NCI-H146 (cell line): ENCODE results near the gene CRIM1.

Source experiments
- DNase-seq: peaks from one replicate; lab custom pipeline; 2025; lab: John Stamatoyannopoulos, UW

CRIM1 gene

DNA sequence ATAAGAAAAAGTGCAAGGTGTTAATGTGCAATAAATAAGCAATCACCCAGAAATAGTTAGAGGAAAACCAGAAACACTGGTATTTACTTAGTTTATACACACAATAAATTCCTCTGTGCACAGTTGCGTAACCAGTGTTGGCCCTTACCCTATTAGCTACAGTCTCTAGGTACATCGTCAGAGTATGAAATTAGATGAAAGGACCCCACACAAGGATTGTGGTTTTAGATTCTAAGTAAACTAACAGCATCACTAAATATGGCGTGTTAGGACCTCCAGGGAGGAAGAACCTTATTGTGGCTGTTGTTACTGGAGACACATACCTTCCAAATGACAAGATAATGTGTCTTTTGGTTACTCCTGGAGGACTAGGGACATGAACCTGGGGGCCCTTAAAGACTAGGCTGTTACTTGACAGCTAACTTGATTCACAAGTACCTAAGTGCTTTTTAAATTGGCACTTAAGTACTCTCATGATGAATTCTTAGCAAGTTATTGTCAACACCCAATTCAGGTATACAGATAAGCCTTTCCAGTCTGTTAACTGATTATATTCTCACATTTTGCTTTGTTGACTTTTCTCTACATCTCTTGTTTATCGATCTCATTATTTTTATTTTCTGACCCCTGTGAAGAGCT, 127.1 kb downstream of the CRIM1 start:
- no peak for DNase-seq

DNA sequence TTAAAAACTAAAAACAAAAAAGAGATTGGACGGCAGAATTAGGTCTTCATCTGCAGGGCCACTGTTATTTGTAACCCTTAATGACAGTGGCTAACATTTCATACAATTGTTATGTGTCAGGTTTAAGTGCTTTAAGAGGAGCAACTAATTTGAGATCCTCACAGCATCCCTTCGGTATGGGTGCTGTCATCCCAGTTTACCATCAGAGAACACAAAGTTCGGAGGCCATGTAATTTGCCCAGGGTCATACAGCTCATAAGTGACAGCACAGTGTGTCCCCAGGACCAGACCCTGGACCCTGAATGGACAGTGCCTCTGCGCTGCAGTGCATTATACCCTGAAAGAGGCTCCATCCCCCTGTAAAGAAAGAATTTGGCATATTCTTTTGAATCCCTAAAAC, 127.7 kb downstream of the CRIM1 start:
- DNase-seq, result no peak

DNA sequence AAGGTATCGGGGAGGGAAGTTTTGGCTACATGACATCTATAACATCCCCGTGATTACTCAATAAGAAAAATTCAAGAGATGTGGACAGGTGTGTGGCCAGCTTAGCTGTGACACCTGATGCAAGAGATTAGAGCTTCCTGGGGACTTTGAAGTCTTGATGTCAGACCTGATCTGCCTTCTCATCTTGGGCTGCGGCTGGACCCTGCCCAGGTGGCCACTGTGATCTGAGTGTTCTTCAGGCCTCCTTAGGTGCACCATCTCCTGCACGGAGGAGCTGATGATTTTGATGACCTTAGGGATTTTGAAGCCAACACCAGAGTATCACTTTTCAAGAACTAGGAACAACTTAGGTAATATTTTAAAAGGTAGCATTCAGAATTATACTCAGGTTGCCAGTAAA, 128.9 kb downstream of the CRIM1 start:
- DNase-seq, result no peak

DNA sequence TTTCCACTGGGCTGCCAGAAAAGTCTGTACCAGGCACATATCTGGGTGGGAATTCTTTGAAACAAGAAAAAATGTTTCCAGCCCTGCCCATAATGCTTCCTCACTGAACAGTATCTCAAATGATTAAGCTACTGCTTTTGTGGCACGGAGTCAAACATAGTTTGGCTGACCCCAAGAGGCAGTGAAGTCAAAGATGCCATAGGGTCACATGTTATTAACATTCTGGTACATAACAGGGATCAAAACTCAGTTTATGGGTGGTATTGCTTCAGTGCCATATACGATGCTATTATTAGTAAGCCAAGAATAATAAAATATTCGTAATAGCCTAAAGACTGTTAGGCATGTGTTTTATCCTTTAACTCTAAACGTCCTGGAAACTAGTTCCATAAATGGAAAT, 129.9 kb downstream of the CRIM1 start:
- no peak for DNase-seq

DNA sequence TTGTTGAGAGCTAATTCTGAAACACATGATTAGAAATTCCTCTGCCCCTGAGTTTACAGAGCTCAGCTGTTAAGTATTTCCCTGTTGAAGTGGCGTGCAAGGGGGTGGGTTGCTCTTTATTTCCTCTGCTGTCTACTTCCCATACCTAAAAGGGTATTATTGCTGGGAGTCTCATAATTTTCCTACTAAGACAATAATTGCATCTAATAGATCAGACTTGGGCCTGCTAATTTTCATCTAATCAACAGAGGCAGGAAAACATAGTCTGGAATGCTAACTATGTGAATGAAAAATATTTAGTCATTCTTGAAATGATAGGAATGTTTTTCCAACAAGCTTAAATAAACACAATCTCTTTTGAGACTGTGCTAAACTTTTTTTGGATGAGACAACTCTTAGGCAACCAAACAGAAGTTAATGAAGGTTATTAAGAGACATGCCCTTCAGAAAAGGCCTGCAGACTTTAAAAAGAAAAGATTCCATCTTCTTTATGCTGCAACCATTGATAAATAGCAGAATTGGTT, 131.0 kb downstream of the CRIM1 start:
- no peak for DNase-seq

DNA sequence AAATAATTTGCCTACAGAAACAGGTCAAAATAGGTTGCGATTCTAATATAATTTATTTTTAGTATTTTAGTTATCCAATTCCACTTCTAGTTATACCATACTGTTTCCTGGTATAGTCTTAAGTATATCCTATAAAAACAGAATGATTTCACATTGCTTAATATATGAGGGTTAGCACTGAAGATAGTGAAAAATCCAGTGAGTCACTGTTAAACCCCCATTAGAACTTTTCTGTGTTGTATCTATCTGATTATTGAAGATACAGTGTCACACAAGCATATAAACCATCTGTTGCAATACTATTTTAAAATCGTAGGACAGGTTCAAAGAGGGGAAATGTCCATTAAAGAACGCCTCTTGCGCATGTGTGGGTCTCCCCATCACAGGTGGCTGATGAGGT, 132.4 kb downstream of the CRIM1 start:
- DNase-seq, result no peak

DNA sequence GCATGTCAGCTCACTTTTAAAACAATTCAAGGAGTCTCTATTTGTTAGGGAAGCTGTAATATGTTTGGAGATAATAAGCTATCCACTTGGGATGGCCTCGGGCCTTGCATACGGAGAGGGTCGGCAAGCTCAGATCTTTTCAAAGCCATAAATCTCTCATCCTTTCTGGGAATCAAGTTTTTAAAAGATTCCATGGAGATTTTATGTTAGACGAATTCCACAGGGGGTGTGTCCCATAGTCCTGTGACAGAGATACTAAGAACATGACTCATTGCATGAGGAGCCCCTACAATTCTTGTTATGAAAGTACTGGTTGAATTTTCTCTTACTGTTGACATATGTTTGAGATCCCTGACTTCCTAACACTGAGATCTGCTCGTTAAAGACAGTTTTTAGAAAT, 133.7 kb downstream of the CRIM1 start:
- DNase-seq, result no peak

DNA sequence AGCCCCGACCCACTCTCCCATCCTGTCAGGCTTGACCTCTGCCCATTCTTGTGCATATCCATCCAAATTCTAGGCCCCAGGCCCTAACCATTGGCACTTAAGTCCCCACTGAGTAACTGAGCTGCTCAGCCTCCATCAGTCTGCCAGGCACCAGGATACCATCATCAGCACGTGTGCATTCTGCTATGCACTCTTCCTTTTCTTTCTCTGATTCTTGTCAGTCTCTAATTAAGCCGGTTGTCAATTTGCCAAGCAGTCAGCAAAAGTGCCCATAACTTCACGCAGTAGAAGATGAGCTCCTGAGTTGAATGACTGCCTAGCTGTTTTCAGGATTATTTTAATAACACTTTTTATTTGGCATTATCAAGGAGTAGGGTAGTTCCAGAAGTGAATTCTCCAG, 135.2 kb downstream of the CRIM1 start:
- DNase-seq, result no peak

DNA sequence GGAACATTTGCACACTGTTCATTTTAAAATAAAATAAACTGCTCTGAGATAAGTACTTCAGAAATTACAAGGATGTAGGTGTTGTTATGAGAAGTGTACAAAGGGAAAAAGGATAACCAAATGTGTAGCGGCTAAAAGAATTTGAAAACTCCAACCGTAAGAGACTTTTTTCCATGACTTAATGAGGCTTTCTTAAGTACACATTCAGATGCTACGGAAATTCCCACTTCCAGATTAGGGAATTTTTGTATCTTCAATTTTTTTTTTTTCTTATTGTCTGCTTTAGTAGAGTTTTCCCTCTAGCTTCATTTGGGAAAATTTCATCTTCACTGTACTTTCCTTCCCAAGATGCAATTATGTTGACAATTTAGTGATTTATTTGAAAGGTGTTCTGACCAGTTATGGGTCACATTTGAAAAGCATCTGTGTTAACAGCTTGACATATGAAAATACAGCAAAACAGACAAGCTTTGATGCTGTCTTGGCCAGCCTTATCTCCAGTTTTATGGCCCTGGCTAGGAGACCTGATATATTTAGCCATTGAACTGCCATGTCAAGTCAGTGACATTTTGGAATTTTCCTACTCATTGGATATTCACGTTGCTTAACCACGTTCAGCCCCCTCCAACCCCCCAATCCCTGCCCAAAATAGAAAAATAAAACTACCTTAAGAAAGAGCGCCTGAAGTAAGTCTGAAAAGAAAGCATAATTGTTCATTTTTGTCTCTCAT, 136.8 kb downstream of the CRIM1 start:
- no peak for DNase-seq

DNA sequence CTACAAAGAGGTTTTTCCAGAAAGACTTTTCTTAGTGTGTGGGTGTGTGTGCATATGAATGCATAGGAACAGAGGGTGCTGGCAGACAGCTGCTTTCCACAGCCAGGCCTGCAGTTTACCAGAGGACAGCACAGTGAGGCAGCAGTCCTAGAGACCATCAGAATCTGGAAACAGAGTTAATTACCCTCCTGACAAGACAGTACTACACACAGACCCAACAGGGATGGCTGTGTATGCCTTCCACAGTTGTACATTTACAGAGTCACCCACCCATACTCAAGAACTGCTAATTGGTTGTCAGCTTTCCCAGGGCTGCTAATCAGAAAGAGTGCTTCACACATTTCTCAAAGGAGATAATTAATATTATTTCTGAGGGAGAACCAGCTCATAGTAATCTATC, 137.7 kb downstream of the CRIM1 start:
- DNase-seq, result no peak

DNA sequence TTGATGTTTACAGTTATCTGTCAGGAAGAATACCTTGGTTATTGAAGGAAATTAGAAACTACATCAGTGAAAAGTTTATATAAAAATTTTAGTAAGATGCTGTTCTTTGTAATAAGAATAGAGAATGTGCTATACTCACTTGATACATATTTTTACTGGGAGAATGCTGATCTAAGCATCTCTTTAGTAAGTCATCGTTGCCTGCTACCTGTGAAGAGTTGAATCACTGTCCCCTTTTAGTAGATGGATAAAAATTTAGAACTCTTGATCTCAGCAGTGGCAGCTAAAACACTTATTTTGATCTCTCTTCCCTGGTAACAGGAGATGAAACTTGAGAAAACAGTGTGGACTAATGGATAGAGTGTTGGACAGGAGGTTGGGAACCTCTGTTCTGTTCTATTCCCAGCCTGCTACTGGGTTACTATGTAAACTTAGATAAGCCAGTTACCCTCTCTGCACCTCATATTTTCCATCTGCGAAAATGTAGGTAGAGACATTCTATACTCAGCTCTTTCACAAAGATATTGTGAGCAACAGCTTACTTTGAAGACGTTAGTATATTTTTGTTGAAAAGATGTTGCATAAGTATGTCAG, 142.1 kb downstream of the CRIM1 start:
- DNase-seq, result no peak

DNA sequence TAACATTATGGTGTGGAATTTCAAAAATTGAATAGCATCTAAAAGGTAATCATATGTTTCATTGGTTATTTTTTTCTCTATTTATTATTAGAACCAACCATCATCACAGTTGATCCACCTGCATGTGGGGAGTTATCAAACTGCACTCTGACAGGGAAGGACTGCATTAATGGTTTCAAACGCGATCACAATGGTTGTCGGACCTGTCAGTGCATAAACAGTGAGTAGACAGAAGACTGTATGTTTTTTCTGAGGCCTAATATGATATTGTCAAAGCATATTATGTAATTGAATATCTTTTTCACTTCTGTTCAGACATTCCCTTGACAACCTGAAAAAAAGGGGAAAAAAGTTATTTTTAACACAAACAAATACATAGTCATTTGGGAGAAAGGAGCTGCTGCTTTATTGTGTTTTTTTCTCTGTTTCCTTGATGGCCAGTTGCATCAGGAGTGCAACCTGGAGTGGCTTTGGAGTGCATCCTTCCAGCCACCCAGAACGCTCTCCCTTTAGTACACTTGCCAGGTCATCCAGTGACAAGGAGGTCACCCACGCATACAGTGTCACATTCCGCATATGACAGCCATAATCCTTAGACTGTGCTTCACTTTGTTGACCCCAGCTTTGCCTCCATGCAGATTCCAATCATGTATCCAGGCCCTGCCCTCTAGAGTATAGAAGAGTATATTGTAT, 143.7 kb downstream of the CRIM1 start:
- DNase-seq, result no peak

DNA sequence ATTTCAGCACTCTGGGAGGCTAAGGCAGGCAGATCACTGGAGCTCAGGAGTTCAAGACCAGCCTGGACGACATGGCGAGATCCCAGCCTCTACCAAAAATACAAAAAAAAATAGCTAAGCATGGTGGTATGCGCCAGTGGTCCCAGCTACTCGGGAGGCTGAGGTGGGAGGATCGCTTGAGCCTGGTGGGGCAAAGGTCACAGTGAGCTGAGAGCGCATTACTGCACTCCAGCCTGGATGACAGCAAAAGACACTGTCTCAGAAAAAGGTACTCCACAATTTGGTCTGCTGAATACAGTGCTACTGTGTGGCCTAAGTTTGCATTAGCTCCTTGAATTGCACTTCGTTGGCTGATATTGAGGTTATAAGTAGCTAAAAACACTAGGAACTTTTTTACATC, 144.5 kb downstream of the CRIM1 start:
- DNase-seq, result no peak

DNA sequence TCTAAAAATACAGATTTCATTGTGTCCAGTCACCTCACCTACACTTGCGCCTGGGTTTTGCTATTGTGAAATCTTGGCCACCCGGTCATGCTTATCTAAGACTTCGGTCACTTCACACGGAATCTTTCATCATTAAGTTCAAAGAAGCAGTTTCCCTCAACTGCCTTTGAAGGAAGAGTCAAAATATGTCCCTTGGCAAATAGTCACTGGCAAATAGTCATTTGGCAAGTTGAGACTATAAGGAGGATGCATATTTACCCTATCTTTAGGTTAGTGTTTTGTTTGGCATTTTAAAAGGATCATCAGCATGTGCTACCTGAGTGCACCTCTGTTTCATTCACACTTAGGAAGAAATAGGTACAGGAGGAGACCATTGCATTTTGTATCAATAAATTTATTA, 146.5 kb downstream of the CRIM1 start:
- DNase-seq, result no peak

DNA sequence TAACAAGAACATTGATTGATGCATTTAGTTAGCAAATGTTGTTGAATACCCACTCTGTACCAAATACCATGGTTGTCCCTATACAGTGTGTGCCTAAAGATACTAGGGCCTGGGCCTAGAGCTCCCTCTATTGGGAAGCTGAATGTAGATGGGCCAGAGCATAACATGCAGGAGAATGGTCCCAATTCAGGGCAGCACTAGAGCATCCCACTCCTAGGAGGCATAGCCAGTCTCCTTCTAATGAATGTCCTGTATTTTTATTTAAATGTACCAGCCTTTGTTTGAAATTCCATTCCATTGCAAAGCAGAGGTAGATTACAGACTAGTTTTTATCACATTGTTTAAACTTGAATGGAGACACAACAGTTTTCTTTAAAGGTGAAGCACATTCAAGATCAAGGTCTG, 151.8 kb downstream of the CRIM1 start:
- peak; percentile 23 for DNase-seq

DNA sequence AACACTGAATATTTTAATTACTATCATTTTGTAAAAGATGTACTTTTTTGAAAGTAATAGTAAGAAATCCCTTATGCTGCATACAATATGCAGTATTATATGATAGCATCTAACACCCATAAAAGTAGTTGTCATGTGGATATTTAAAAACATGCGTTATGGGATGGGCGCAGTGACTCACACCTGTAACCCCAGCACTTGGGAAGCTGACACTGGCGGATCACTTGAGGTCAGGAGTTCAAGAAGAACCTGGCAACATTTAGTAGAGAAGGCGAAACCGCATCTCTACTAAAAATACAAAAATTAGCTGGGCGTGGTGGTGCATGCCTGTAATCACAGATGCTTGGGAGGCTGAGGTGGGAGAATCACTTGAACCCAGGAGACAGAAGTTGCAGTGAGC, 153.5 kb downstream of the CRIM1 start:
- no peak for DNase-seq

DNA sequence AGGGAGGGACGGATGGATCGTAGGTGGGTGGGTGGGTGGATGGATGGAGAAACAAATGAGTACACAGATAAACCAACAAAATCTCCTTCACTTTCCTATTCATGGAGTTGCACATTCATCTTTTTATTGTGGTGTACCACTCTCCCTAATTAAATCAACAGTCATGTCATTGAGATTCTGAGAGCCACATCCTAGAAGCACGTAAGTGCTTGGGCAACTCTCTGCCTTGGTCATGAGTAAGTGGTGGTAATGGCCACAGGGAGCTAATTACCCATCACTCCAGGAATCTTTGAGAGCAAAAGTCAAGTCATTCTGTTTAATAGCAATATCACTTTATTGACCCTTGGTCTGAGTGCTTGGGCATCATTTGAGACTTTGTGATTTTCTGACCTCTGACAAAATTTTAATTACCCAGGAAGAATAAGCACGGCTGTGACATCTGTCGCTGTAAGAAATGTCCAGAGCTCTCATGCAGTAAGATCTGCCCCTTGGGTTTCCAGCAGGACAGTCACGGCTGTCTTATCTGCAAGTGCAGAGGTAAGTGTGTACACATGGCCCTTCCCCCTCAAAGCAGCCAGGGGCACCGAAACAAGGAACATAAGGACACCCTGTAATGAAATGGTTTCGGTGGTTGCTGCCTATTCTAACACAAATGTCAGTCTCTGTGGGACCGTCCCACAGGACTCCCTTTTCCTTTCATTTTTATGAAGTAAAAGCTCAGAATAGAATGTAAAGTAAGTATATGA, 156.5 kb downstream of the CRIM1 start:
- no peak for DNase-seq

DNA sequence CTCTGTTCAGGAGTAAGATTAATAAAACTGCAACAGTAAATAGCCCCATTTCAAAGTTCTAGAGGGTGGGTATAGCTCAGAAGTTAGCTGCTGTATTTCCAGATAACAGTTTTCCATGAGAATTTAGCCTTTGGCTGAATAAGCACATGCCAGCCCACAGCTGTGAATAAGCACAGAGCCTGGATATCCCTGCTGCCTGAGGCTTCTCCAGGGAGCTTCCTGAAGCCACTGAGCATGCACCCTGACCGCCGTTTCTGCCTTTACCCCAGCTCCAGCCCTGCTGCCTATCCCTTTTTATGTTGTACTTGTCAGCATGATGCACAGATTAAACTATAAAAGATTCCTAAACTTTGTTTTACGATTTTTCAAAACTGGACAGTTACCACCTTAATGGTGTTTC, 157.1 kb downstream of the CRIM1 start:
- no peak for DNase-seq

DNA sequence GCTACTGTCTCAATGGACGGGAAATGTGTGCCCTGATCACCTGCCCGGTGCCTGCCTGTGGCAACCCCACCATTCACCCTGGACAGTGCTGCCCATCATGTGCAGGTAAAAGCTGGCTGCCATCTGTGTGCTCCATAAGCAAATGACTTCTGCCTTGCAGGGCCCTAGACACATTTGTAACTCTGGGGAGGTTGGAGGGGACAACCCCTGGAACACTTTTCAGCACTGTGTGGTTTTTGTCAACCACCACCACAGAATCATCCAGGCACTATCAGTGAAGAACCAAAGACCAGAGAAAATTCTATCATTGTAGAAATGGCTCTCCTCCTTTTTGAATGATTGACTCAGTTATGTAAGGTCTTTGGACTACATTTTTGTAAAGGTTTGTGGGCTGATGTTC, 158.1 kb downstream of the CRIM1 start:
- no peak for DNase-seq

DNA sequence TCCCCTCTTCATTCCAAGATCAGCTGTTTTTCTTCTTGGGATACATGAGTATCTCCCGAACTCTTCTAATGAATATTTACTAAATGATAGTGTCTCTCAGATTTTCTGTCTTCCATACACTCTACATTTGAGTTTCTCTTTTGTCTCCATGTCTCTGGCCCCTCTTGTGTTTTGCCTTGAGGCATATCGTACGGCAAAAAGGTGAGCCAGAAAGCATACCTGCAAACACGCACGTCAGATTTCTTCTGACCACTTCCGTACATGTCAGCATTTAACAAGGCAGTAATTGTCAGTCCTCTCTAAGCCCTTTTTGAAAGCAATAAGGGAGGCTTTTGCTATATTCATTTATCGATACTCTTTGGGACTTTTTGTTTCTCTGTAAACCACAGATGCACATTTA, 160.0 kb downstream of the CRIM1 start:
- no peak for DNase-seq

DNA sequence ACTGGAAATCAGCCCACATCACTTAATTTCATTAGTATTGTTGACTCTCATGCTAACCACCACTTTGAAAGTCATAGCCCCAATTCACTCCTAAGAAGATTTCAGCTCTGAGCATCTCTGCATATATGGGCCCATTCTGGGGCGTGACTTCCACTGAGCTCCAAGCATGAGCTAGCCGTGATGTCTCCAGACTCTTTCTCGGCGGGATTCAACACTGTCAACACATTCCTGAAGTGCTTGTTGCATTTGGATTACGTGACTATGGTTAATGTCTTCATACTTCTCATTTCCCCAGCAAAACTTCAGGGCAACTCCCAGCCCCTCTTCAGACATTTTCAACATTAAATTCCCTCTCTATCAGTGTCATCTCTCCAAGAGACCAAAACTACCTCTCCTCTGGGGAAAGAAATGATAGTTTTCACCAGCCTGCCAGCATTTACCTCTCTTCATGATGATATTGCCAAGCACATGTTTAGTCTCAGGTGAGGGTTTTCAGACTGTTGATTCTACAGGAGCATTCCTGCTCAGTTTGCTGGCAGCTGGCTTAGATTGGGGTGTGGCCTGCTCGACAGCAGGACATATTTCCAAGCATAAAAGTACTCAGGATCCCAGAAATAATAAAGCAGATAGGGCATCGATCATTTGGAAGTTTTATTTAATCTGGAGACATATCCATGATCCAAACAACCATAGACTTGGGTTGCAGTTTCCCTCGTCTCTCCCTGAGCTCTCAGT, 160.7 kb downstream of the CRIM1 start:
- DNase-seq, result no peak
